Measurements from ENCODE around the gene AGAP2.
"Not testable (repeated sequence)": the region's sequence is repeated elsewhere in the genome, so short reads cannot be mapped to it uniquely, and the experiment has no call there.

The AGAP2 gene

GRCh38 chr12:57715786-57716185, 22.8 kb downstream of the AGAP2 start:
- no peak overlapping the region for H4K8ac ChIP-seq (ENCODE audit: low read depth, low read length)
- no peaks in the 10 kb centered on the region for H3K27me3 ChIP-seq (ENCODE audit: insufficient read depth, low read length)
- H3K4me2 ChIP-seq (ENCODE audit: low read length): no peak overlapping the region
- WGBS (ENCODE audit: extremely low coverage, insufficient coverage, insufficient read length): no CpG with 5 or more reads among the region's 12 CpGs
- H3K23ac ChIP-seq (ENCODE audit: low read length): no peak overlapping the region
- no peak overlapping the region for H2BK12ac ChIP-seq (ENCODE audit: low read length)
- no peak overlapping the region for H2AK5ac ChIP-seq (ENCODE audit: low read length)
- H3K27ac ChIP-seq (ENCODE audit: low read depth, low read length): no peak overlapping the region
- H3K4me1 ChIP-seq (ENCODE audit: control insufficient read depth in 1 of 2, insufficient read depth in 2 of 2, low read length in 2 of 2): no peaks in the 10 kb centered on the region
- no peaks in the 10 kb centered on the region for H3K9me3 ChIP-seq (ENCODE audit: insufficient read depth, low read depth, low read length)
- no peaks in the 10 kb centered on the region for H3K79me2 ChIP-seq (ENCODE audit: control insufficient read depth, insufficient read depth, low read length, poor library complexity)
- H3K14ac ChIP-seq (ENCODE audit: low read length): no peak overlapping the region
- H3K79me1 ChIP-seq (ENCODE audit: low read length): no peaks in the 10 kb centered on the region
- H4K91ac ChIP-seq (ENCODE audit: low read depth, low read length): no peak overlapping the region
- no peak overlapping the region for H3K18ac ChIP-seq (ENCODE audit: low read length)
- H4K12ac ChIP-seq (ENCODE audit: low read depth, low read length): no peak overlapping the region
- H3K36me3 ChIP-seq (ENCODE audit: control insufficient read depth in 1 of 2, insufficient read depth in 2 of 2, low read length in 2 of 2): peaks cover 39 to 48% of the 10 kb centered on the region in 2 experiments
- H2AFZ ChIP-seq (ENCODE audit: insufficient read depth, low read length, poor library complexity): no peak overlapping the region
- H2BK5ac ChIP-seq (ENCODE audit: low read depth, low read length, poor library complexity): no peak overlapping the region
- H3K4ac ChIP-seq (ENCODE audit: low read depth, low read length): no peak overlapping the region
- no peak for DNase-seq
- no peak overlapping the region for H3K4me3 ChIP-seq (ENCODE audit: low read depth, low read length)
- no peak overlapping the region for H2BK120ac ChIP-seq (ENCODE audit: insufficient read depth, low read length, poor library complexity)
- no peak overlapping the region for H3K9ac ChIP-seq (ENCODE audit: low read length)

DNA sequence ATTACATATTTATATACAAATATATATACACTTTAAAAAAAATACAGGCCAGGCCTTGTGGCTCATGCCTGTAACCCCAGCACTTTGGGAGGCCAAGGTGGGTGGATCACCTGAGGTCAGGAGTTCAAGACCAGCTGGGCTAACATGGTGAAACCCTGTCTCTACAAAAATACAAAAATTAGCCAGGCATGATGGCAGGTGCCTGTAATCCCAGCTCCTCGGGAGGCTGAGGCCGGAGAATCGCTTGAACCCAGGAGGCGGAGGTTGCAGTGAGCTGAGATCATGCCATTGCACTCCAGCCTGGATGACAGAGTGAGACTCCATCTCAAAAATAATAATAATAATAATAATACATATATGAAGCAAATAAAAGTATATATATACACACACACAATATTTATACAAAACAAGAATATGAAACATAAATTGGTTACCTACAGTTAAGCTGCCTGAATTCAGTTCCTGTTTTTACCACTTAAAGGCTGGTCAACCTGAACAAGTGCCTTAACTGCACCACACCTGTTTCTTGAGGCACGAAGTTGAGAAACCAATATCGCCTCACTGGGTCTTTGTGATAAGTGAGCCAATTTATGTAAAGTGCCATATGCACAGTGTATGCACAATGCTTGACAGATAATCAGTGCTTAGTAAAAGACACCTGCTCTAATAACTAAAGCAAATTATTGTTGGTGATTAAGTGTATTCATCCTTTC, 23.4 kb downstream of the AGAP2 start:
- not testable (repeated sequence) for DNase-seq; H3K4me2 ChIP-seq (ENCODE audit: low read length); H3K4me3 ChIP-seq (ENCODE audit: low read depth, low read length); H3K9ac ChIP-seq (ENCODE audit: low read length); H3K9me3 ChIP-seq (ENCODE audit: insufficient read depth, low read depth, low read length); H2AFZ ChIP-seq (ENCODE audit: insufficient read depth, low read length, poor library complexity); H3K18ac ChIP-seq (ENCODE audit: low read length); H2BK120ac ChIP-seq (ENCODE audit: insufficient read depth, low read length, poor library complexity); H2AK5ac ChIP-seq (ENCODE audit: low read length); H3K14ac ChIP-seq (ENCODE audit: low read length); H3K23ac ChIP-seq (ENCODE audit: low read length); H3K27ac ChIP-seq (ENCODE audit: low read depth, low read length); H4K12ac ChIP-seq (ENCODE audit: low read depth, low read length); H3K79me2 ChIP-seq (ENCODE audit: control insufficient read depth, insufficient read depth, low read length, poor library complexity); H2BK5ac ChIP-seq (ENCODE audit: low read depth, low read length, poor library complexity); H3K79me1 ChIP-seq (ENCODE audit: low read length); H2BK12ac ChIP-seq (ENCODE audit: low read length); H3K4ac ChIP-seq (ENCODE audit: low read depth, low read length); H4K8ac ChIP-seq (ENCODE audit: low read depth, low read length); H3K27me3 ChIP-seq (ENCODE audit: insufficient read depth, low read length); H3K4me1 ChIP-seq (ENCODE audit: control insufficient read depth in 1 of 2, insufficient read depth in 2 of 2, low read length in 2 of 2); H4K91ac ChIP-seq (ENCODE audit: low read depth, low read length)
- H3K36me3 ChIP-seq (ENCODE audit: control insufficient read depth in 1 of 2, insufficient read depth in 2 of 2, low read length in 2 of 2): peaks cover 33 to 42% of the 10 kb centered on the region in 2 experiments
- WGBS (ENCODE audit: extremely low coverage, insufficient coverage, insufficient read length): no CpG with 5 or more reads among the region's 6 CpGs

- Histone ChIP-seq H3K9me3 (ENCODE audit: insufficient read depth, low read depth, low read length) (no peaks in the 10 kb centered on the region), H3K27me3 (ENCODE audit: insufficient read depth, low read length) (no peaks in the 10 kb centered on the region), H3K4me1 (ENCODE audit: control insufficient read depth in 1 of 2, insufficient read depth in 2 of 2, low read length in 2 of 2) (no peaks in the 10 kb centered on the region), H3K79me2 (ENCODE audit: control insufficient read depth, insufficient read depth, low read length, poor library complexity) (no peaks in the 10 kb centered on the region), H3K4ac (ENCODE audit: low read depth, low read length) (no peak overlapping the region), H4K12ac (ENCODE audit: low read depth, low read length) (no peak overlapping the region), H3K4me3 (ENCODE audit: low read depth, low read length) (no peak overlapping the region), H2AFZ (ENCODE audit: insufficient read depth, low read length, poor library complexity) (no peak overlapping the region), H3K27ac (ENCODE audit: low read depth, low read length) (no peak overlapping the region), H3K14ac (ENCODE audit: low read length) (no peak overlapping the region), H3K18ac (ENCODE audit: low read length) (no peak overlapping the region), H2BK120ac (ENCODE audit: insufficient read depth, low read length, poor library complexity) (no peak overlapping the region), H3K36me3 (ENCODE audit: control insufficient read depth in 1 of 2, insufficient read depth in 2 of 2, low read length in 2 of 2) (peaks cover 19 to 23% of the 10 kb centered on the region in 2 experiments), H2BK5ac (ENCODE audit: low read depth, low read length, poor library complexity) (no peak overlapping the region), H2AK5ac (ENCODE audit: low read length) (no peak overlapping the region), H3K79me1 (ENCODE audit: low read length) (no peaks in the 10 kb centered on the region), H4K8ac (ENCODE audit: low read depth, low read length) (no peak overlapping the region), H4K91ac (ENCODE audit: low read depth, low read length) (no peak overlapping the region), H3K9ac (ENCODE audit: low read length) (no peak overlapping the region), H3K23ac (ENCODE audit: low read length) (no peak overlapping the region), H3K4me2 (ENCODE audit: low read length) (no peak overlapping the region), H2BK12ac (ENCODE audit: low read length) (no peak overlapping the region)
- peak; percentile 95 to 97 for DNase-seq
- no CpG with 5 or more reads among the region's 5 CpGs for WGBS (ENCODE audit: extremely low coverage, insufficient coverage, insufficient read length)
These were observed 25.3 kb downstream of the AGAP2 start for GRCh38 chr12:57713209-57713608.

- no peak overlapping the region for H4K8ac ChIP-seq (ENCODE audit: low read depth, low read length)
- H3K79me2 ChIP-seq (ENCODE audit: control insufficient read depth, insufficient read depth, low read length, poor library complexity): no peaks in the 10 kb centered on the region
- no peaks in the 10 kb centered on the region for H3K9me3 ChIP-seq (ENCODE audit: insufficient read depth, low read depth, low read length)
- no CpG with 5 or more reads among the region's 3 CpGs for WGBS (ENCODE audit: extremely low coverage, insufficient coverage, insufficient read length)
- H3K4me1 ChIP-seq (ENCODE audit: control insufficient read depth in 1 of 2, insufficient read depth in 2 of 2, low read length in 2 of 2): no peaks in the 10 kb centered on the region
- H2AFZ ChIP-seq (ENCODE audit: insufficient read depth, low read length, poor library complexity): no peak overlapping the region
- H2BK5ac ChIP-seq (ENCODE audit: low read depth, low read length, poor library complexity): no peak overlapping the region
- H3K4ac ChIP-seq (ENCODE audit: low read depth, low read length): no peak overlapping the region
- no peak overlapping the region for H3K4me3 ChIP-seq (ENCODE audit: low read depth, low read length)
- H3K27me3 ChIP-seq (ENCODE audit: insufficient read depth, low read length): no peaks in the 10 kb centered on the region
- H4K12ac ChIP-seq (ENCODE audit: low read depth, low read length): no peak overlapping the region
- H3K36me3 ChIP-seq (ENCODE audit: control insufficient read depth in 1 of 2, insufficient read depth in 2 of 2, low read length in 2 of 2): peaks cover 14 to 20% of the 10 kb centered on the region in 2 experiments
- H3K14ac ChIP-seq (ENCODE audit: low read length): no peak overlapping the region
- no peak overlapping the region for H3K4me2 ChIP-seq (ENCODE audit: low read length)
- no peak overlapping the region for H3K9ac ChIP-seq (ENCODE audit: low read length)
- H2BK12ac ChIP-seq (ENCODE audit: low read length): no peak overlapping the region
- no peak overlapping the region for H3K23ac ChIP-seq (ENCODE audit: low read length)
- H4K91ac ChIP-seq (ENCODE audit: low read depth, low read length): no peak overlapping the region
- no peak overlapping the region for H3K27ac ChIP-seq (ENCODE audit: low read depth, low read length)
- no peak for DNase-seq
- no peak overlapping the region for H3K18ac ChIP-seq (ENCODE audit: low read length)
- H3K79me1 ChIP-seq (ENCODE audit: low read length): no peaks in the 10 kb centered on the region
- no peak overlapping the region for H2BK120ac ChIP-seq (ENCODE audit: insufficient read depth, low read length, poor library complexity)
- no peak overlapping the region for H2AK5ac ChIP-seq (ENCODE audit: low read length)
These were observed 25.8 kb downstream of the AGAP2 start for GRCh38 chr12:57712701-57713100.

Data from trophoblast cell (in vitro differentiated cells and primary cell).